Measurements from ENCODE around the gene CHD6. TPM values are rescaled to one million over a fixed set of nuclear protein-coding genes. Genes with fewer than 3 reads are reported as not detected.

Gene CHD6
- total RNA-seq, 1 experiment from 2014 or later = 46.7 TPM

GRCh38 chr20:41587523-41587922, 30.7 kb downstream of the CHD6 start:
- no peak for DNase-seq (ENCODE audit: low spot score)

GRCh38 chr20:41586772-41587171, 31.4 kb downstream of the CHD6 start:
- TF ChIP-seq EZH2 (IDR thresholded peaks at IDR 0.05; ENCODE audit: borderline replicate concordance, low read depth, low read length, poor library complexity, severe bottlenecking) = no peak
- no peak for TF ChIP-seq CTCF (conservative IDR thresholded peaks at IDR 0.05; ENCODE audit: low read depth, low read length)
- ChIA-PET CTCF (no interaction called here), POLR2A (ENCODE audit: low non-redundant PET) (no interaction called here)
- no peaks in the 10 kb centered on the region for H3K36me3 ChIP-seq (ENCODE audit: insufficient read depth, low read length, poor library complexity, severe bottlenecking)
- H3K4me3 ChIP-seq (ENCODE audit: low read depth, low read length, poor library complexity, severe bottlenecking) = no peak overlapping the region
- peaks cover 21% of the 10 kb centered on the region for H3K9me3 ChIP-seq (ENCODE audit: low read depth, low read length, poor library complexity, severe bottlenecking)
- no peaks in the 10 kb centered on the region for H3K4me1 ChIP-seq (ENCODE audit: insufficient read depth, low read length, poor library complexity, severe bottlenecking)
- no peak for DNase-seq (ENCODE audit: low spot score)
- intact Hi-C loops (cut with micrococcal nuclease; ENCODE audit: unreplicated experiment) = no loop called here
- no TSS peak for BruUV-seq (replicated peaks)
- no peaks in the 10 kb centered on the region for H3K27me3 ChIP-seq (replicated peaks; ENCODE audit: insufficient read depth, low read depth, low read length, poor library complexity)
- no peak overlapping the region for H3K27ac ChIP-seq (ENCODE audit: low read depth, low read length, poor library complexity, severe bottlenecking)

More at GRCh38 chr20:41587523-41587922, 30.7 kb downstream of the CHD6 start:
- TF ChIP-seq CTCF (conservative IDR thresholded peaks at IDR 0.05; ENCODE audit: low read depth, low read length) = no peak
- TF ChIP-seq EZH2 (IDR thresholded peaks at IDR 0.05; ENCODE audit: borderline replicate concordance, low read depth, low read length, poor library complexity, severe bottlenecking) = no peak
- H3K9me3 ChIP-seq (ENCODE audit: low read depth, low read length, poor library complexity, severe bottlenecking) = peaks cover 21% of the 10 kb centered on the region
- CTCF ChIA-PET = no interaction called here
- H3K4me3 ChIP-seq (ENCODE audit: low read depth, low read length, poor library complexity, severe bottlenecking) = no peak overlapping the region
- POLR2A ChIA-PET (ENCODE audit: low non-redundant PET) = no interaction called here
- no peaks in the 10 kb centered on the region for H3K27me3 ChIP-seq (replicated peaks; ENCODE audit: insufficient read depth, low read depth, low read length, poor library complexity)
- no peaks in the 10 kb centered on the region for H3K4me1 ChIP-seq (ENCODE audit: insufficient read depth, low read length, poor library complexity, severe bottlenecking)
- intact Hi-C loops (cut with micrococcal nuclease; ENCODE audit: unreplicated experiment) = no loop called here
- H3K36me3 ChIP-seq (ENCODE audit: insufficient read depth, low read length, poor library complexity, severe bottlenecking) = no peaks in the 10 kb centered on the region
- BruUV-seq (replicated peaks) = no TSS peak
- no peak overlapping the region for H3K27ac ChIP-seq (ENCODE audit: low read depth, low read length, poor library complexity, severe bottlenecking)

- ChIA-PET CTCF (no interaction called here), POLR2A (ENCODE audit: low non-redundant PET) (no interaction called here)
- no peak for DNase-seq (ENCODE audit: low spot score)
- Histone ChIP-seq H3K36me3 (ENCODE audit: insufficient read depth, low read length, poor library complexity, severe bottlenecking) (no peaks in the 10 kb centered on the region), H3K27me3 (replicated peaks; ENCODE audit: insufficient read depth, low read depth, low read length, poor library complexity) (no peaks in the 10 kb centered on the region), H3K4me1 (ENCODE audit: insufficient read depth, low read length, poor library complexity, severe bottlenecking) (no peaks in the 10 kb centered on the region), H3K27ac (ENCODE audit: low read depth, low read length, poor library complexity, severe bottlenecking) (no peak overlapping the region), H3K9me3 (ENCODE audit: low read depth, low read length, poor library complexity, severe bottlenecking) (peaks cover 11% of the 10 kb centered on the region), H3K4me3 (ENCODE audit: low read depth, low read length, poor library complexity, severe bottlenecking) (no peak overlapping the region)
- intact Hi-C loops (cut with micrococcal nuclease; ENCODE audit: unreplicated experiment) = no loop called here
- no TSS peak for BruUV-seq (replicated peaks)
- TF ChIP-seq EZH2 (IDR thresholded peaks at IDR 0.05; ENCODE audit: borderline replicate concordance, low read depth, low read length, poor library complexity, severe bottlenecking) (no peak), CTCF (conservative IDR thresholded peaks at IDR 0.05; ENCODE audit: low read depth, low read length) (no peak)
Measured at GRCh38 chr20:41580350-41580749, 37.8 kb downstream of the CHD6 start.

Measured in A673 (cell line).